GM12875 (cell line): Measurements from ENCODE around the gene THSD4.
"Not testable (repeated sequence)": the region's sequence is repeated elsewhere in the genome, so short reads cannot be mapped to it uniquely, and the experiment has no call there.

Experiments used
- H3K4me3 ChIP-seq: one replicate; pipeline ENCODE4 v1.5.1; 2011; ENCODE audit warnings: low read depth, low read length, control low read depth
- CTCF ChIP-seq: IDR thresholded peaks from 2 replicates; pipeline ENCODE4 v1.5.1; 2011; ENCODE audit warnings: low read depth, mild to moderate bottlenecking, control low read depth, inconsistent platforms, low read length, moderate library complexity, borderline replicate concordance; ENCODE audit not compliant: insufficient read depth

THSD4 gene

GRCh38 chr15:71314956-71315537, 199.8 kb downstream of the THSD4 start:
- no peak overlapping the region for H3K4me3 ChIP-seq
- no peak for TF ChIP-seq CTCF

DNA sequence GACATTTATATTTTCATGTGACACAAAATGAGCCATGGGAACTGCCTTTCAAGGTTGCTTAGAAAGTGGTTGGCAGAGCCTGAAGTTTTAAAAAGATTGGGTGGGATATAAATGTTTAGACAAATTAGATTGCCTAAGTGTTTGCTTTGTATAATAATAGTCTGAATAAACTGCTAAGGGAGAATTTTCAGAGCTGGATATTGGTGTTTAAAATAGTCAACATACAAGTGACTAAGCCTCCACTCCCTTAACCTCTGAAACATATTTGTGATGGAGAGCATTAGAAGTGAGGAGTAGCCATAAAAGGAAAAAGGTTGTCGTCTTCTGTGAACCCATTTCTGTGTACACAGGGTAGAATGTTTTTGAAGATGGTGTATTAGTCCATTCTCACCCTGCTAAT, 201.6 kb downstream of the THSD4 start:
- no peak for TF ChIP-seq CTCF
- no peak overlapping the region for H3K4me3 ChIP-seq

GRCh38 chr15:71319424-71319823, 204.2 kb downstream of the THSD4 start:
- H3K4me3 ChIP-seq: not testable (repeated sequence)

- no peak overlapping the region for H3K4me3 ChIP-seq
- TF ChIP-seq CTCF: no peak
These were observed 204.7 kb downstream of the THSD4 start for GRCh38 chr15:71319935-71320334.

- TF ChIP-seq CTCF: no peak
- no peak overlapping the region for H3K4me3 ChIP-seq
These were observed 207.8 kb downstream of the THSD4 start for GRCh38 chr15:71323082-71323481.

DNA sequence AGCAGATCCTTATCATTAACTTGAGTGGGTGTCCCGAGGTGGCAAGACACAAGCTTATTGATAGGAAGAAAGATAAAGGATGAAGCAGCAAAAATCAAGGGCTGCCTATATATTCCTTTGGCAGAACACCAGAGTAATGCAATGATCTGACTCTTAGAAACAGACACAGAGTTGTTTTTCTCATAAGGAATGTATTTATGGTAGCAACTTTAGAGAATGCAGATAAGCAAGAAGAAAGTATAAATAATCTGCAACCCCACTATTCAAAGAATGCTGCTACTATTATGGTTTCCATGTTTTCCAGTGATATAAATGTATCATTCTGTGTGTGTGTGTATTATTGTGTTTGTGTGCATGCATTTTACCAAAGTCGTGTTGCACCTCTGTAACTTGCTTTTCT, 208.3 kb downstream of the THSD4 start:
- TF ChIP-seq CTCF: no peak
- H3K4me3 ChIP-seq: no peak overlapping the region

- no peak overlapping the region for H3K4me3 ChIP-seq
- TF ChIP-seq CTCF: no peak
These were observed 210.2 kb downstream of the THSD4 start for GRCh38 chr15:71325481-71325880.

DNA sequence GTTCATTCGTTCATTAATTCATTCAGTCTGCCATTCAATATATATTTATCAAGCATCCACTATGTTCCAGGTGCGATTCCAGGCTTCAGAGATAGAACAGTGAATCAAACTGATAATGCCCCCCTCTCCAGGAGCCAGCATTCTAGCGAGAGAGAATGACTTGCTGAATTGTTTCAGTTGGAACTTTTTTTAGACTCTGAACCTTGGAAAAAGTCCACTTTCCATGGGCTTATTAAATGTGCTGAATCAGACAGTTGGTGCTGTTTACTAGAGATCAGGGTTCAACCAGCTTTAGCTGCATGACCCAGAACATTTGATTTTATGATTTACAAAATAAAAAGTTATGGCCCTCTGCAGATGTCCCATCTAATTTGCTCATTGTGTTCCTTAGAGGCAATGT, 213.2 kb downstream of the THSD4 start:
- no peak overlapping the region for H3K4me3 ChIP-seq
- no peak for TF ChIP-seq CTCF
